ENCODE data around the gene SCAPER.

SCAPER gene

DNA sequence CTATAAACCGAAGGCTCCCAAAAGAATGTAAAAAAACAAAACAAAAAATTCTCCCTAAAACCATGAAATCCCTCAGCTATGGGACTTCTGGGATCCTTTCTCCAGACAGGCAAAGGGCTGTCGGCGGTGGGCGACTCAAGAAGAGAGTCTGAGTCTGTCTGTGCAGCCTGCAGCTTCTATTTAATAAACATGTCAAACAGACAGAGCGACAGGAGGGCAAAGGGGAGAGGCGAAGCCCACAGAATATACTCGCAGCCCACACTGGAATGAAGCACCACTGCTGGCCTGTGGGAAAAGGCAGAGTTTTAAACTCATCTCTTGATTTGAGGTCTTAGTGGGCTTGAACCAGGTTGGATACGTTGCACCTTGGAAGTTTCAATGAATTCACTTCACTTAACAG is 528.3 kb downstream of the SCAPER start:
- in situ Hi-C loops (cut with MboI; ENCODE audit: low sequenced_read_pairs), result no loop called here

DNA sequence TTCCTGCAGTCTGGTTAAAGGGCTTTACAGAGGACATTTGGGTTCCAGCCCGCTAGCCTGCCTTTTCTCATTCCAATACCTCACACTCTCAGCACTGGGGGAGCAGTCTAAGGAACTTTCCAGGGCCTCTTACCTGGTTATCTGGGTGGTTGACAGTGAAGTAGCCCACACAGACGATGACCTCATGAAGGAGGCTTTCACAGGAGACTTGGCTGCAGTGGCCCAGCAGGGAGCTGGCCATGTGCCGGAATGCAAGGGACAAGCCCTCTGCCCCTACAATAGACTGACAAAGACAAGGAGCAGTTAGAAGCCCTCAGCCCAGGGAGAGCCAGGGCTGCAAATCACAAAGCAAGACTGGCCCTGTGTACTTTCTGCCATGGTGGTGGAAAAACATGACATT is 529.1 kb downstream of the SCAPER start:
- in situ Hi-C loops (cut with MboI; ENCODE audit: low sequenced_read_pairs), result no loop called here

DNA sequence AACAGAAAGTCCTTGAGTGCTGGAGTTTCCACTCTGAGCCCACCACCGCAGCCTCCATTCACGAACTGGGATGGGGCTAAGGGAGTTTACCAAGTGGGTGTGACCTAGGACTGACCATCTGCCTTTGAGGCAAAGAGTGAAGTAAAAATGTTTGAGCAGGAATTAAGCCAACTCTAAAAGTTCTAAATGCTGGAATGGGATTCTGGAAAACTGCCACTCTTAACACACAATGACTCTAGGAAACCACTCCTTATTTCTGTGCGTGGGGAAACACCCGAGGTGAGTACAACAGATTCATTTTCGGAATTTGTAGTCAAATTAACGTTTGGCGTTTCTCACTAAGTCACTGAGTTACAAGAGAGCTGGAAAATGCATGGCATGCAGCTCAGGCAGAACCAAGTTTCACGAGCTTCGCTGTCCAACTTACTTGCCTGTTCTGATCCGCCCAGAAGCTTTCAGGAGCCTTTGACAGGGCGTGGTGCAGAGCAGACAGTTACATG is 537.0 kb downstream of the SCAPER start:
- in situ Hi-C loops (cut with MboI; ENCODE audit: low sequenced_read_pairs), result no loop called here

DNA sequence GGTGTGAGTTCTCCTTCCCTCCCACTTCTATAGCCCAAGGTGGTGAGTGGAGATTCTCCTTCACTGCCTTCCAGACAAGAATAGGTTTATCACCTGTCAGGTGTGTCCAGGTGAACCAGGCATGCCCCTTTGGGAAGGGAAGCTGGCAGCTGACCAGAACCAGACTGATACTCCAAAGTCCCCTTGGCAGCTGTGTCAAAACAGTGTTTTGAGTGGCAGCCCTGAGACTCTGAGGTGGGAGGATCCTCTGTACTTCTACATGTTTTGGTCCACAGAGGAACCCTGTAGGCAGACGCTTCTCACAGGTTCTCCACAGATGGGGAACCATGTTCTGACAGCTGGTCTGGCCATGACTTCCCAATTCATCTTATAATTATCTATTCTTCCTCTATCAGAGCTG is 538.4 kb downstream of the SCAPER start:
- in situ Hi-C loops (cut with MboI; ENCODE audit: low sequenced_read_pairs), result no loop called here

DNA sequence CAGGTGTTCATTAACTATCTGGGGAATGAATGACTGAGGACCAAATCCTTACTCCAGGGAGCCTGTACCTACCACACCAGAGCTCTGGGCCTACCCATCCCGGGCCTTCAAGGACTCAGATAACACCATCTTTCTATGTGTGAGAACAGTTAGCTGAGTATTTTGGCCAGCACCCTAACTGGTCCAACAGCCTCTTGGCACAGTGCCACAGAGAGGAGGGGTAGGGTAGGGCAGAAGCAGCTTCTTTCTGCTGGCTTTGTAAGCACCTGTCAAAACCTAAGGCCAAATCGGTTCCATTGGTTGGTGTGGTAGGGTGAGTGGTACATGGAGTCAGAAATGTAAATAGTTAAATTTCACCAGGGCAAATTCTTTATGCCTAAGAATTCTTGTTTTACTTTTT is 541.9 kb downstream of the SCAPER start:
- in situ Hi-C loops (cut with MboI; ENCODE audit: low sequenced_read_pairs), result no loop called here

DNA sequence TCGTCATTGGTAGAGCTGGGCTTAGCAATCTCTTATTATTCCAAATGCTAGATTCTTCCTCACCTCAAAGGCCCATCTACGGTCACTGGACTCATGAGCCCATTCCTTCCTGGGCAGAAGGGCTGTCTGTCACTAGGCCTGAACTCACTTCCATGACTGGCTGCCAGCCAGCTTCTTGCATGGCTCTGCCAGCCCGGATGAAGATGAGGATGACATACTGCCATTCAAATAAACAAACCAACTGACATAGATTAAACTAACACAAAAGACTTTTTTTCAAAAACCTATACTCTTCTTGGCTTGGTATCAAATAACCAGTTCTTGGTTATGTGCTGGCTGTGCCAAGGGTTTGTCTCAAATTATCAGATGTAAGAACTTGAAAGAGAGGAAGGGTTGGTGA is 544.7 kb downstream of the SCAPER start:
- in situ Hi-C loops (cut with MboI; ENCODE audit: low sequenced_read_pairs), result no loop called here

DNA sequence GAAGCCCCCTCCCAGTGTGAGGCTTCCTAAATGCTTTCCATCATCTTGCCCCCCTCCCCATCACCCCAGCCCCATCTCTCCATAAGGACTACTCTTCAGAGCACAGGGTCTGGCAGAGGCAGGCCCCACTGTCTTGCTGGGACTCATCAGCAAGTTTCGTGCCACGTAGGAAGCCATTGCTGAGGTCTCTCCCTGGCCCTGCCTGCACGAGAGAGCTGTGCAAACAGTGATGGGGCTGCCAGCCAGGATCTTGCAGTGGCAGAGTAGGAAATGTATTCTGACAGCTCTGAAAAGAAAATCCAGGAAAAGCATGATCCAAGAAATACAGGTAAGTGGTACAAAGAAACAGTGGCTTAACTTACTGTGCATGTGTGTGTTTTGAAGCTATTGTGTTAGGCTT is 546.0 kb downstream of the SCAPER start:
- in situ Hi-C loops (cut with MboI; ENCODE audit: low sequenced_read_pairs), result no loop called here

DNA sequence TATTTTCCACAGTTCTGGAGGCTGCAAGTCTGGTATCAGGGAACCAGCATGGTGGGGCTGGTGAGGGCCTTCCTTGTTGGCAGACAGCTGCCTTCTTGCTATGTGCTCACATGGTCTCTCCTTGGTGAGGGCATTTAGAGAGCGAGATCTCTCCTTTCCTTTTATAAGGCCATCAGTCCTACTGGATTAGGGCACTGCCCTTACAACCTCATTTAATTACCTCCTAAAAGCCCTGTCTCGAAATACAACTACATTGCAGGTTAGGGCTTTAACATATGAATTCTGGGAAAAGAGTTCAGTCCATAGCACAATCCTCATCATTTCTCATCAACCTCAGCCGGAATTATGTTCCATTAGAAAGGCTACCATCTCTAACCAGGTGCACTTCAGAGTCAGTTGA is 546.7 kb downstream of the SCAPER start:
- in situ Hi-C loops (cut with MboI; ENCODE audit: low sequenced_read_pairs), result no loop called here

DNA sequence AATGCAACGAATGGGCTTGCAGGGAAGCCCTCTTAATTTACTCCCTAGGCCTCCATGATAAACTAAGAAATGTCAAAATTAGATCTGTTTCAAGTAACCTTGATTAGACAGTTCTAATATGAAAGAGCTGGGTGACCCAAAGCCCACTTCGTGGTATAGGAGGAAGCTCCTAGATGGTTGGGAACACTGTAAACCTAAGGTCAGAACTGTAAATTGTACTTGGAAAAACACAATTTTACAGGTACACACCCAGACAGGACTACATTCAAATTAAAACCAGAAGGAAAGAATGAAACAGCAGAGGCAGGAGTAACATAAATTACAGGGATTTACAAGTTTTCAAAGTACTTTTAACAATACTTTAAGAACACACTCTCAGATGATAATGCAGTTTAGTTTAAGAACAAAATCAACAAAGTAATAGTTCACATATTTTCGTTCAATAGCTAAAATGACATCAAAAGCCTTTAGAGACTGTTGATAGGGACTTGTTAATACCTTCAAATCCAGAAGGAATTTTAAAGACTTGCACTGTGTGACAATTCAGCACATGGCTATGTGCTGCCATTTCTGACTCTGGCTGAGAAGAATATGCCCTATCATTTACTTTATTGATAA is 550.2 kb downstream of the SCAPER start:
- in situ Hi-C loops (cut with MboI; ENCODE audit: low sequenced_read_pairs), result no loop called here

DNA sequence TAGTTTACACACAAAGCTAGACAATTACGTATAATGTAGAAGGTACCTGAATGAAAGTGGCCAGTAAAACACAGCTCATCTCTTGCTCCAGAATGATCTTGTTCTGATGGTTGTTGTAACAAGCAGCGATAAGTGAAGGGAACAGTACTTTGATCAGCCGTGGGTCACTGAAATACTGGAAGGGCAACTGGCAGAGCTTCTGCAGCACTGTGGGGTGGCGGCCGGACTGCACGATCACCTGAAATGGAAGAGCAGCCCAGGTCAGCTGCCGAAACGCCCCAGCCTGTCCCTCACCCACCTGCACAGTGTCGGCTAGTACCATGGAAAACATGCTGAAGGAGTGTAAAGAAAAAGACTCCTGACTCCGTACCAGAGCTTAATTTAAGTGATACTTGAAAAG is 551.2 kb downstream of the SCAPER start:
- in situ Hi-C loops (cut with MboI; ENCODE audit: low sequenced_read_pairs), result no loop called here

DNA sequence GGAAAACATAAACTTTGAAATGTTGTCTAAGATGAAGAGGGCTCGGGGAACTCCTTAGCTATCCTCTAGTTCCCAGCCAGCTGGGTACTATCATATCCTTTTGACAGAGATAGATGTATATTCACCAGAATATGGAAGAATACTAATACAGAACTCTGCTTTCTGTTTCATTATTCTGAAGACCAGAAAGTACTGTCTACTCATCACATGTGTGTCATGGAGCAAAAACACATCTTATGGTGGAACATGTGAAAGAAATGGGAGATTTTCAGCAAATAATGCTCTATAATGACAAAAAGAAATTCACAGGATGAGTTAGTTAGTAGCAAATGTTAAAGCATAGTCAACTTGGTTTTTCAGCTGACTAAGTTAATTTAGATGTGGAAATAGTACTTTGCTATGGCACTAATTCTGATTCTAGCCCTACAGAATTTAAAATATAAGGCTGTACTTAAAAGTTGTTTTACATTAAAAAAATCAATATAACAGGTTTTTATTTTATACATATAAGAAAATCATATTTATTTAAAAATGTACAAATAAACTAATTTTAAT is 552.0 kb downstream of the SCAPER start:
- in situ Hi-C loops (cut with MboI; ENCODE audit: low sequenced_read_pairs), result no loop called here

DNA sequence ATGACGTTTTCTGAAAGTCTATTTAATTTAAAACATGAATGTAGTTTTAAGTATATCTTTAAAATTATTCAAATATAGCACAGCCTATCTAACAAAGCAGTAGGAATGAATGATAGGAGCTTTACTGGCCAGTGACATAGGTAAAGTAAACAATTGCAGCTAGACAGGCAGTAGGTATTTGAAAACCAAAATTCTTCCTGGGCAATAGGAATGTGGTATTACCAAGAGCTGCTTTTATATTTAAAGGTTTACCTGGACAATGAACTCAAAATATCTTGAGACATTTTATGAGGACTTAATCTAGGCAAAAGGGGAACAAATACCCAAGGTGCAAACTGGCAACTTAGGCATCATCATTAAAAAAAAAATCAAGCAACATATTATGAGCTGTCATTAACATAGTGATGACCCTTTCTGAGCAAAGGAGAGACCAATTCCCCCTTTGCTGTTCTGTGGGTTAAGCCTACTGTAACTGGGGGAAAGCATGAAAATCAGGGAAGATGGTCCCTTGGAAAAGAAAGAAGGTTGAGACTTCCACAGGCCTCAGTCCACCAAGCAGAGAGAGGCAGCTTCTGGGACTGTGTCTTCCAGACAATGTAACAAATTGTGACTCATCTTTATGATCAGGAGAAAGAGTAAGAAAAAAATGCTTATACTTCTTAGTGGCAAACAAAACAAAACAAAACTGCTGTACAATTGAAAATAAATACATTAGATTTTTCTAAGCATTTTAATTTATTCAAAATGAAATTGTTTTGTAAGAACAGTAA is 555.7 kb downstream of the SCAPER start:
- in situ Hi-C loops (cut with MboI; ENCODE audit: low sequenced_read_pairs), result no loop called here

DNA sequence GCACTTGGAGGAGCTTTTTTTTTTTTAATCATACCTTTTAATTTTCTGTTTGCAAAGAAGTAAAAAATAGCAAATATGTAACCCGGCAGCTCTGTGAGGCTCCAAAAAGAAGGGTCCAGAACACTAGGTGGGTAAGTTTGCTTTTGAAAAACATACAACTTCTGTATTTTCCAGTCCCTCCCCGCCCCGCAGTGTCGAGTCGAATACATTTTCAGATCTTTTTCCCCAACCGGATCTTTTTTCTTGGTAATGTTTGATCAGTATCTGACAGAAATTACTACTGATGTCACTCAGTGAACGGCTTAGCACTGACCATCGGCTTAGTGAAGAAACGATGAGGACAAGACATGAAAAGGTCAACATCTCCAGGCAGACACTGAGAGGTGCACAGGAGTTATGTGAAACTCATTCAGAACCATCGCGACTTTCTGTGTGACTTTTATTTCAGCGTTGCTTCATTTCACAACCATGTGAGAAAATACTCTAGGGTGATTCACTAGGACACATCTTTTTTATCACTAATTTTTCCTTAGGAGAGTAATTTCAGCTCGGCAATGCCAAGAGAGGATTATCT is 557.6 kb downstream of the SCAPER start:
- in situ Hi-C loops (cut with MboI; ENCODE audit: low sequenced_read_pairs), result no loop called here

DNA sequence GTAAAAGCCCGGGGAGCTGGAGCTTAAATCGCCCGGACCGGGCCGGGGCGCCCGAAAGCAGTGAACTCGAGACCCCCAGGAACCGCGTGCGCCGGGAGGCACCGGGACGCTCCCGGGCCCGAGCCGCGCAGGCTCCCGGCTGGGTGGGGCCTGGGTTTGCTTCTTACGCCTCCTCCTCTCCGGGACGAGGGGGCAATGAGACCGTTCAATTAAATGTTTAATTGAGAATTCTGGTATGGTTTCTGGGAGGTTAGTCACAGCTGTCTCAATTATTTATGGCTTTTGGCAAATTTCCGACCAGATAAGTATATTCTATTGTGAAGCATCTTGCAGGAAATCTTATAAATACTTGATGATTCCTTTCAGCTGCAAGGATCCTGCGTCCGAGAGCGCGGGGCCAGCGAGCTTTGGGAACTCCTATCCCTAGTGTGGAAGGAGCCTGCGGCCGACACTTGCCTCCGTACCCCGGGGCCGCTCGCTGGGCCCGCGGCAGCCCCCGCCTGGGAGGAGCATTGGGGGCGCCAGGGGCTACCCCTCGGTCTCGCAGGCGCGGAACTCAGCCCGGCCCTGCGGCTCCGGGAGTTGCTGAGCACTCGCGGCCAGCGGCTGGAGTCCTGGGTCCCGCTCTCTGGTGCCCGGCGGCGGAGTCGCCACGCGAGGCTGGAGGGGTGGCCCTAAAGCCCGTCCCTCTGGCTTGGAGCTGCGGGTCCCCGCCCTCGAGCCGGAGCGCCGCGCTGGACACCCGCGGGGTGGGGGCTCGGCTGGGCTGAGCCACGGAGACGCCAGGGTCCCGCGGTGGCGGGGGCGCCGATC is 558.3 kb downstream of the SCAPER start:
- in situ Hi-C loops (cut with MboI; ENCODE audit: low sequenced_read_pairs), result no loop called here

DNA sequence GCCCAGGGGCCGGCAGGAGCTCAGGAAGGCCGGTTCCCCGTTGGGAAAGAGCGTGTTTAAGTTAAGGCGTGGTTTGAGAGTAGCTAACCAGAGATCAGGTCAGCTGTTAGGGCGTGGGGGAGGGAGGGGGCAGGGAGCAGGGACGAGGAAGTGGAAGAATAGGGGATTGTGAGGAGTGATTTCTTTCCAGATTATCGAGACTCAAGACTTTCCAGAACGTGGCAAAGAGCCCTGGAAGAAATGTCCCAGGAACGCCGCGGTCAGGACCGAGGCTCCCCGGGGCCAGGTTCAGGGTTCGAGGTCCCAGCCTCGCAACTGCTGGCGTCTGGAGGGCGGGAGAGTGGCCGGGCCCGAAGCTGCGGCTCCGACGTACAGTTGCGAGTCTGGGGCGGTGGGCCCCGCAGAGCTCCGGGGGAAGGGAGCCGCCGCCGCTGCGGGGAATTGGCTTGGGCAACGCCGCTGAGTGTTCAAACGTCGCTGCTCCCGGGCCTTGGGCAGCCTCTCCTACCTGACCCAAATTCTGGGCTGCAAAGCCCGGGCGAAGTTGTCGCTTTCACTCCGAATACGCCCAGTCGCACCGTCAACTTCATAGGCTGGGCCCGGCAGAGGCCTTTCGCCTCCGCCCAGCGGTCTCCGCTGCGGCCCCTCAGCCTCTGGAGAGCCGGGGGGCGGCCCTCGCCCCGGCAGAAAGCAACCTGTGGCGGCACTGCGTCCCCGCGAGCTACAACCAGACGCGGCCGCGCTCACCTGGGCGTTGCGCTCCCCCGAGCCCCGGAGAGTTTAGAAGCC is 559.1 kb downstream of the SCAPER start:
- in situ Hi-C loops (cut with MboI; ENCODE audit: low sequenced_read_pairs), result no loop called here

DNA sequence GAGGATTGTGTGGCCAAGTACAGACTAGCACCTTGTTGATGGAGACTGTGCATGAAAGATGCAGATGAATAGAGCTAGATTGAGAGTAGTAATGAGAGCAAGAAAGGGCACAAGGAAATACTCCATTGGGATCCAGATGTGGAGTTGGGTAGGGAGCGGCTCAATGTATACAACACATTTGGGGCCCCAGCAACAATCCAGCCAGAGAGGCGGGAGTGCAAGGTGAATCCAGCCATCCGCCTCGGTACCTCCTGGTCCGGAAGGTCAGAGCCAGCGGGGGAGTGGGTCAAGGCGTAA is 559.6 kb downstream of the SCAPER start:
- in situ Hi-C loops (cut with MboI; ENCODE audit: low sequenced_read_pairs), result no loop called here

DNA sequence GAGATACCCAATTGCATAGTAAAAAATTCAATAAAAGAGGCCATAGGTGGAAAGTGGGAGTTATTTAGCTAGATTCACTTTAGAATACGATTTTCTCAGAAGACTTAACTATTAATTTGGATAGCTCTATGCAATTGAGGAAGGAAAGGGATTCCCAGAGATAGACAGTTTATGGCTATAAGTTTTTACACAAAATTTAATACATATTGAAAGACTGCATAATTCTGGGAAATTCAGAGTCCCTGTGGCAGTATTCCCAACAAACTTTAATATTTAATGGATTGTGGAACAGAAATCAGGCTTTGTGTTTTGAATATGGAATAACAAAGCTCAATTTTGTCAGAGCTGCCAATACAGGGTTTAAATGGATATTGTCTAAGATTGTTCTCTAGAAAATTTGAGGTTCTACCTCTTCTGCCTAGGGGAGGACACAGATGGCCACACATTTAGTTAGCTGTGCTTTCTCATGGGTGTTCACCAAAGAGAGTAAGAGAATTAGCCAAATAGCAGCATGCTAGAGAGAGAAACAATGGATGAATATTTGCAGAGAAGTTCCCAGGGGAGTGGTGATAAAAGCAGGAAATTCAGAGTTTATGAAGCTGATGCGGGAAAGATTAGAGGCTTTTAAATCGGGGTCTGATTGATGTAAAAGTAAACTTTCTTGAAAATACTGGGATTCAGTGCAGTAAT is 560.1 kb downstream of the SCAPER start:
- in situ Hi-C loops (cut with MboI; ENCODE audit: low sequenced_read_pairs), result no loop called here

DNA sequence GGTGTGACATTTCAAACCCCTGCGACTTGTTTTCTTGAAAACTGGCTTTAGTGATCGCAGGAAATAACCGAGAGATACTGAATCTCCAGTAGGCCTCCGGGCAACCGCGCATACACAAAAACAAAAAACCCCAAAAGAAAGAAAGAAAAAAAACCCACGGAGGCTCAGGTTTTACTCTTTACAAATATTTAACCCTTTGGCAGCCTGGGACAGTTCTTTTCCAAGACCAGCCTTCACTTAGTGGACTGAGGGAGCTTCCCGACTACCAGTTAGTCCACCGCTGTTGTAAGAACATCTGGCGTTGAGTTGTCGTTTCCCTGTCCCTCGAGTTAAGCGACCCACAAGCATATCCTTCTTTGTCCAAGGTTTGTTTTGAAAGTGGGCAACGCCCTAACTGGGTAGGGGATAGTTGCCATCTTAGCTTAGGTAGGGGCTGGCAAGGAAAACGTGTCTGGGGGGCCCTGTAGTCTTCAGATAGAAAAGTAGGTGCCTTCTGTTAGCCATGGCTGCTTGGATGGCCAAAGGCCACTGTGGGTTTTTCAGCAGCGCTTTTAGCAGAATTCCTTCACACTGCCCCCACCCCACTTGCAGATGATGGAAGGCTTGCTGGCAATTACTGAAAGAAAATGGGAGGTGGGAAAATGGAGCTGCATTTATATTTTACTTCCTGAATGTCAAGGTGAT is 561.7 kb downstream of the SCAPER start:
- in situ Hi-C loops (cut with MboI; ENCODE audit: low sequenced_read_pairs), result no loop called here

Measured in HL-60/S4 (cell line).